ENCODE results near the gene CNIH3.

GRCh38 chr1:224616756-224617409 lies 766 bp downstream of the CNIH3 start:
- no peak for TF ChIP-seq CTCF (IDR thresholded peaks at IDR 0.05)
- no peak for TF ChIP-seq POLR2A (IDR thresholded peaks at IDR 0.05)
